ENCODE results near the gene GRM8. TPM values are rescaled to one million over a fixed set of nuclear protein-coding genes. Genes with fewer than 3 reads are reported as not detected.

The GRM8 gene
- total RNA-seq, 1 experiment from 2014 or later, result not detected

DNA sequence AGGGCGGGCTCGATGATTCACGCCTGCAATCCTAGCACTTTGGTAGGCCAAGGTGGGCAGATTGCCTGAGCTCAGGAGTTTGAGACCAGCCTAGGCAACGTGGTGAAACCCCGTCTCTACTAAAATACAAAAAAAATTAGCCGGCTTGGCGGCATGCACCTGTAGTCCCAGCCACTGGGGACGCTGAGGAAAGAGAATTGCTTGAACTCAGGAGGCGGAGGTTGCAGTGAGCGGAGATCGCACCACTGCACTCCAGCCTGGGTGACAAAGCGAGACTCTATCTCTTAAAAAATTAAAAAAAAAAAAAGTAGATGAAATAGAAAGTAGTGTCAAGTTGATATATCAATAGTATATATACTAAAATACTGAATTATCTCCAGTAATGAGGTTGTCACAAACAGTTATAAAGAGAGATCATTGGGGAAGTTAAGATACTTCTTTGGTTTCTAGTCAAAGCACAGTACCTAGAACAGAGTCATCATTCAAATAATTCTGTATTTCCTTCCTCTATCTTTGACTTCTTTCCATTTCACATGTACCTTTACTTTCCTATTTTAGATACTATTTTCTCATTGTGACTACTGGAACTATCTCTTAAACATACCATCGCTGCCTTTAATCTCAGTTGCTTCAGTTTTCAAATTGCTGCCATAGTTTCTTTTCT lies 491.7 kb downstream of the GRM8 start:
- in situ Hi-C loops (cut with HindIII; ENCODE audit: low pct_unique_long_range_greater_than_20kb, low sequenced_read_pairs), result no loop called here
- no peak for DNase-seq (ENCODE audit: low read depth, low spot score)

DNA sequence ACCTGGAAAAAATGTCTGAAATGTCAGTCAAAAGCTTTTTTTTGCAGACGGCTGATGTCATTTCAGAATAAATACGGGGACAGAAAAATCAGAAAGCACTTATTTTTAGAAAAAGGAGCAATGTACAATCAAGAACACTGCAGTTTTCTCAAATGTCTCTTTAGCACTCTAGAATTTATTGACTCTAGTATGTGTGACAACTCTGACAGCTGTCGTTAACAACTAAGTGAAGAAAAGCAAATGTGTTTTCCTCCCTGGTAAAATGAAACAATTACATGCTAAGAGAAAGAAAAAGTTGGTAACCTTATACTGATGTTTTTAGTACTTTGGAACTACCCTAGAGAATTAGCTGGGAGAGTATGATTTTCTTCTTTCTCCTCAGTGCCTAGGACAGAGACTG lies 497.4 kb downstream of the GRM8 start:
- in situ Hi-C loops (cut with HindIII; ENCODE audit: low pct_unique_long_range_greater_than_20kb, low sequenced_read_pairs), result no loop called here
- DNase-seq (ENCODE audit: low read depth, low spot score), result no peak

DNA sequence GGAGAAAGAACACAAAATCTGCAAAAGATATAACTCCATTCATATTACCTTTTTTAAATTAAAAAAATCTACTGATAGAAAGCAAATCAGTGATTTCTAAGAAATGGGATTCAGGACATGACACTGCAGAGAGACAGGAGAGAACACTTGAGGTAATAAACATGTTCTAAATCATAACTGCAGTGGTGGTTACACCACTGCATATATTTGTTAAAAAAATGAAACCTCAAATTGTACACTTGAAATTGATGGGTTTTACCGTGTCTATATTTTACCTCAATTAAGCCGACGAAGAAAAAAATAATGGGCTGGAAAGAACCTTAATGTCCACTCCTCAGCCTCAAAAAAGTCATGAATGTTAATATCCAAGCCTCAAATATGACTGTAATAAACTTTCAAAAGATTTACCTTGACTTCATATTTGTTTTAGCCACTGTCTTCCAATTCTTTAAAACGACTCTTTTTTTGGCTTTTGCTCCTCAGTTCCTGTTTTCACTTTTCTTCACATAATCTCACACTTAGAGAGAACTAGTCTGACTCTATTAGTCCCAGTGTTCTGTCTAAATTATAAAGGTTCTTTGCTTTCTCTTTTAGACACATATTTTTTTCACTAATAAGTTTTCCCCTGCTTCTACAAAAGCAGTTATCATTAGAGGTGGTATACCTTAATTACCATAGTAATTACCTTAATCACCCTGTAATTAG lies 502.4 kb downstream of the GRM8 start:
- no peak for DNase-seq (ENCODE audit: low read depth, low spot score)
- in situ Hi-C loops (cut with HindIII; ENCODE audit: low pct_unique_long_range_greater_than_20kb, low sequenced_read_pairs), result no loop called here

DNA sequence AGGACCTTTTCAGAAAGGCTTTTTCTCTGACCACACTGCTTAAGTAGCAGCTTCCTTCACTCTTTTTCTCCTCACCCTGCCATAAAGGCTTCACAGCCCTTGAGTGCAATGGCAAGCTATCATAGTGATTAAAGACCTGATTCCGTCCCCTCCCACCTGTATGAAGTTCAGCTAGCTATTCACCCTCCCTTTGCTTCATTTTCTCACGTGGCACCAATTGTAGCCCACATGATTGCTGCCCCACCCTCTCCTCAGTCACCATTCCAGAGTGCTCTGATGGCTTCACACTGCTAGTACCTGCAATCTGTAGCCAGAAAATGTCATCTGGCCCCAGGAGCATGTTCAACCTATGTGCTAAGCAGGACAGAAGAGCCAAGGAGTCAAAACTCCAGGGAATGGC lies 523.8 kb downstream of the GRM8 start:
- no peak for DNase-seq (ENCODE audit: low read depth, low spot score)
- in situ Hi-C loops (cut with HindIII; ENCODE audit: low pct_unique_long_range_greater_than_20kb, low sequenced_read_pairs), result no loop called here

DNA sequence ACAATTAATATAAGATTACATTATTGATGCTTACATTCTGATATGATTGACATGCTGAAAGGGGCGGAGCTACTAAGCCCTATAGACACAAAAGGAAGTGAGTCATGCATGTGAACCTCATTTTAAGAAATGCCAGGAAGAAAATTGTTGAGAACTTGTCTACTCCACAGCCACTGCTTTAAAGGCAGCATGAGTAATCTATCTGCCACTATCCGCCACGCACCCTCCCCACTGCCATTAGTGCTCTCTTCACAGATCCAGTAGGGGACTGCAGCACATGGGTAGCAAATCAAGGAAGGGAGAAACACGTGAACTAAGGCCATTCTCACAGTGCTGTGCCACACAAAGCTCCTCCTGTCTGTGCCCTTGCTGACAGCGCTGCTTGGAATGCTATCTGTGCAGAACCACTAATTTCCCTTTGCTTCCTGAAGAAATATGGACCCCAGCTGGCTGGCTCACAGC lies 524.8 kb downstream of the GRM8 start:
- DNase-seq (ENCODE audit: low read depth, low spot score), result peak; percentile 69
- in situ Hi-C loops (cut with HindIII; ENCODE audit: low pct_unique_long_range_greater_than_20kb, low sequenced_read_pairs), result no loop called here

DNA sequence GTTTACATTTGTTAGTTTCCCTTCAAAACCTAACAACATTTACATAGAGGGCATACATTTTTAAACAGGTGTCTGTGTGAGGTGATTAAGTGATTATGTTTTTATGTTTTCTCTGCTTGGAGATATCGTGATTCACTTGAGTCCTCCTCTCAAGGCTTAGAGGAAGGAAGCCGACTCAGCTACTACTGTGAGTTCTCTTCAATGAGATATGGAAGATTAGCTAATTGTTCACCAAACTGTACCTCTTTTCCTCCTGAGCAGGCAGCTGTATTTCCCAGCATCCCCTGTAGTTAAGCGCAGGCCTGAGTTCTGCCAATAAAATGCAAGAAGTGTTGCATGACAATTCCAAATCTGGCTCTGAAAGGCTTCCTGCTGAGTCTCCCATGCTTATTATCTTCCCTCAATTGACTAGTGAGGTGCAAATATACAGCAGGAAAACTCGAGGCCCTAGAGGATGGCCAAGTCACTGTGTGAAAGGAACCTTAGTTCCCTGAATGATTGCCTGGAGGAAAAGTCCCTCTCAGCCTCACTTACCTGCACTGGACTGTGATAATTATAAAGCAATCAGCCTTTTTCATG lies 528.7 kb downstream of the GRM8 start:
- no peak for DNase-seq (ENCODE audit: low read depth, low spot score)
- in situ Hi-C loops (cut with HindIII; ENCODE audit: low pct_unique_long_range_greater_than_20kb, low sequenced_read_pairs), result no loop called here

DNA sequence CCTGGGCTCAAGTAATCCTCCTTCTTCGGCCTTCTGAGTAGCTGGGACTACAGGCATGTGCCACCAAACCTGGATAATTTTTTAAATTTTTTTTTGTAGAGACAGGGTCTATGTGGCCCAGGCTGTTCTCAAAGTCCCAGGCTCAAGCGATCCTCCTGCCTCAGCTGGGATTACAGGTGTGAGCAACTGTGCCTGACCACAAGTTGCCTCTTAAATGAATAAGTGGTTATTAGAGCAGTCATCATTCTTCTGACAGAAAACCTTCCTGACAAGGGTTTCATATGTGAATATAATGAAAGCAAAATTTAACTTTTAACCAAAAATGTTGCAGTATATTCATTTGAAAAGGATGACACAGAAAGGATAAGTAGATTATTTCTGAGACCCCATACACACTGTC lies 532.5 kb downstream of the GRM8 start:
- in situ Hi-C loops (cut with HindIII; ENCODE audit: low pct_unique_long_range_greater_than_20kb, low sequenced_read_pairs), result no loop called here

DNA sequence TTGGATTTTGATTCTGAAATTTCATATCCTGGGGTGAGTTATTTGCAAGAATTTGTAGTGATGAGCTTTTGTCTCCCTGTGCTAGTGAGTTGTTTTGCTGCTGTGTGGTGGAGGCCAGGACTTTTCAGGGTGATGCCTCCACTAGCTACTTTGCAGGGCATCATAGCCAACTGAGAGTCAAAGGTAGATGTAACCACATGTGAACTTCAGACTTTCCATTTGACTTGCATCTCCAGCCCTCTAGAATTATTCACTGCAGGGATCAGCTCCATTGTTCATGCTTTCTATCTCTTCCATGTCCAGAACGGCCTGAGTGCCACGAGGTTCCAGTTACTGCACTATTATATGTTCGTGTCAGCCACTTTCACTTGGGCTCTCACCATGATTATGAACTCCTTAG lies 534.3 kb downstream of the GRM8 start:
- in situ Hi-C loops (cut with HindIII; ENCODE audit: low pct_unique_long_range_greater_than_20kb, low sequenced_read_pairs), result no loop called here
- no peak for DNase-seq (ENCODE audit: low read depth, low spot score)

More for the DNA sequence above, 532.5 kb downstream of the GRM8 start:
- no peak for DNase-seq (ENCODE audit: low read depth, low spot score)

DNA sequence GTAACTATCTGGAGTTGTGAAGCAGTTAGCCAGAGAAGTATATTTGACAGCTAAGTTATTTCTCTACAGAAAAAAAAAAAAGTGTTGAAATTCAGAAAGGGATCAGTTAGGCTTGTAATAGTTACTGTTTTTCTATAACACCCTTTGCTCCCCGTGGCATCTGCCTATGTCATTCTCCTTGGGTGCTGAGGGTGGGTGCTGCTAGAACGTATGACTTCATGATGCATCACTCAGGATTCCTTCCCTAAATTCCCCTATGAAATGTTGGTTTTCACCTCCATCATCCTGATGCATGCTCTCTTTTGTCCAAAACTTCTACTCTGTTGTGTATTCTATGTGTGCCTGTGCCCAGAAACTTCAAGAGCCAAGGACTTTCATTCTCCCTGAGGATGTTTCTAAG lies 536.4 kb downstream of the GRM8 start:
- in situ Hi-C loops (cut with HindIII; ENCODE audit: low pct_unique_long_range_greater_than_20kb, low sequenced_read_pairs), result no loop called here

DNA sequence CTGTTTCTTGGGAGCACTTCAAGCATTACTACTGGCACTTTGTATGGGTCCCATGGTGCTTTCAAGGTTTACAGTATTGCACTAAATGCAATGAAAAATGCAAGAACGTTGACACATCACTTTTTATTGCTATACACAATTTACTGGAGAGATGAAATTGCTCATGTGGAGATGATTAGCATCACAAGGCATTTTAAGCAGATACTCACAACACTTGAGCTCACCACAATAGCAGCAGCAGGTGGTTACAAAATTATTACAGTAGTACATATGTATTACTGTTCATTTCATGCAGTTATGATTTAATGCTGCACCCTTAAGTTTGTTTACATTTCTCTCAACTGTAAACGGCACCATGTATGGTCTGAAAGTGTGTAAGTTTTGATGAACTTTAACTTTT lies 537.7 kb downstream of the GRM8 start:
- no peak for DNase-seq (ENCODE audit: low read depth, low spot score)
- in situ Hi-C loops (cut with HindIII; ENCODE audit: low pct_unique_long_range_greater_than_20kb, low sequenced_read_pairs), result no loop called here

More for the DNA sequence above, 536.4 kb downstream of the GRM8 start:
- DNase-seq (ENCODE audit: low read depth, low spot score), result no peak

DNA sequence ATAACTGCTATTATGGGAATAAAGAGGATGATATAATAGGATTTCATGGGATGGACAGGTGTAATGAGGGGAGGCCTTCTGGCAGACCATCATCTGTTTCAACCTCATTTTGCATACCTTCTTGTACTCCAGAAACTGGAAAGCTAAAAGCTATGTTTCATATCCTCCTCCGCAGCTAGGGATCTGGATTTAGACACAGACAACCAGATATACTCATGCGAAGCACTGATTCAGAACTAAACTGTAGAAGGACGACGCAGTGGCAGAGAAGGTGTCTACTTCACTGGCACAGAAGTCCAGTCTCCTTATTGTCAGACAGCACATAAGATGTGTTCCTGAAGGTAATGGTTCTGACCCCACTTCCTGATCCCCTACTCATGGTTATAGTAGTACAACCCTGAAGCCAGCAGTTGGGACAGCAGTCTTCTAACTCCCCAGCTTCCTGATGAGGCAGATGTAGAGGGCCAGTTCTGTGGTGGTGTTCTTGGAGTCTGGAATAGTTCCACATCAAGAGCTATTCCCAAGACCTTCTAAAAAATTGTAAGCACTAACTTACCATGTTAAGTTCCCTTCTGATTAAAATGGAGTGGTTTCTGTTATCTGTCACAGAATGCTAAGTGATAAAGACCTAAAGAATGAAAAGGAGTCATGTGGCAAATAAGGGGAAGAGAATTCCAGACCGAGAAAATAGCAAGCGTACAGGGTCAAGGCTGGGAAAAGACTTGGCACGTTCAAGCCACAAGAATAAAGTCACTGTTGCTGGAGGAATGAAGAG lies 550.3 kb downstream of the GRM8 start:
- DNase-seq (ENCODE audit: low read depth, low spot score), result no peak
- in situ Hi-C loops (cut with HindIII; ENCODE audit: low pct_unique_long_range_greater_than_20kb, low sequenced_read_pairs), result no loop called here

DNA sequence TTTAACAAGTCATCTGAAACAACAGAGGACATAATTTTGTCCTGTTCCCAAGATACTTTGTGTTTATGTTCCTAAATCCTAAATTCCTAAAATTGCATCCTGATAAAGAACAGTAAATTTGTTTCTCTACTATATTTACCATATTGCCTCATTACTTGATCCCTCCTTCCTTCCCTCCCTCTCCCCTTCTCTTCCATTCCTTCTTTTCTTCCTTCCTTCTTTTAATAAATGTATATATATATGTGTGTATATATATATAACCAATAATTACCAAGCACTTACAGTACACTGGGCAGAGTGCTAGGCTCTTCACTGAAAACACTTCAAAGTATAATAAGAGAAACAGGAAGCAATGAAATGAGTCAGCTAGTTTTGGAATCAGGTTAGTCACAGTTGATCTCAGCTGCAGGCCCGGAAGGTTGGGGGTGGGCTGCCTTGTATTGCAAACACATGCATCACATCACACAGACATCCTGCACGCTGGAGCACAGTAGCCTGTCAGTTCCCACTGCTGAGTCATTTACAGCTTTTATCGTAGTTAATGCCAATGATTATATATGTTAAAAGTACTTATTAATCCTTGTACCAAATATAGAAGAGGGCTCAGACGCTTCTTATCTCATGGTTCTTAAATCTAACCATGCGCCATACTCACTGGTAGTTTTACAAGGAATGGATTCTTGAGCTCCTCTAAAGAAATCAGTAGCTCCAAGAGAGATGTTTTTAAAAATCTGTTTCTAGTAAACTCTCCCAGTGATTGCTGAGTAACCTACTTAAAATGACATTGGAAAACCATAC lies 551.7 kb downstream of the GRM8 start:
- DNase-seq (ENCODE audit: low read depth, low spot score), result peak; percentile 78
- in situ Hi-C loops (cut with HindIII; ENCODE audit: low pct_unique_long_range_greater_than_20kb, low sequenced_read_pairs), result no loop called here

DNA sequence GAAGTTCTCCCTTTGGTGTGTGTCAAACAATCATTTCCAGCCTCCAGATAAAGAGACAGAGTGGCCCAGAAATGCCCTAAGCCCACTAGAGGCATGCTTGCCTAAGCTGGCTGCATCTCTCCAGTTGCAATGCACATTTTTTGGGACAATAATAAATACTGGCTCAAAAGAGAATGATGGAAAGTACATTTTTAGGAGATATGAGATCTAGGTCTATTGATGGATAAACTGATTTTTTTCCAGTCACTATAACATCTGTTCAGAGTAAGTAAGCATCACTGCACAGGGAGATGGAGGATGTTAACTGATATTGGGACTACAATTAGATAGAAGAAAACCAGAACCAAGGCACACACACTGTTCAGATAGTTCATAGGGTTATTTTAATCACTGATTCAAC lies 553.0 kb downstream of the GRM8 start:
- in situ Hi-C loops (cut with HindIII; ENCODE audit: low pct_unique_long_range_greater_than_20kb, low sequenced_read_pairs), result no loop called here
- no peak for DNase-seq (ENCODE audit: low read depth, low spot score)

DNA sequence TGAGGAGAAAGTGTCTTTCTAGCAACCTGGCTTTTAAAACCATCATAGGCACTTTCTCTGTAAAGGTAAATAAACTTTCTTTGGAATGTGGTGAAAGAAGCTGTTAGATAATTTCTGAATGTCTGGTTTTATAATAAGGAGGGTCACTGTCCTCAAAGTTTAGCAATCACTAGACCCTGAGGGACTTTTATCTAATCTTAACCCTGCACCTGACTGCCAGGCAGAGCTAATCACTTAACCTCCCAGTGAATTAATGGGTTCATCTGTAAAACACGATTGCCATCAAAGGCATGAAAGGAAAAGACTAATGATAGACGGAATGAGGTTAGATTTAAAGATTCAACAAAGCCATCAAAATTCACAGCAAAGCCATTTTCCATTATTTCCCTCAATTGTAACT lies 553.8 kb downstream of the GRM8 start:
- in situ Hi-C loops (cut with HindIII; ENCODE audit: low pct_unique_long_range_greater_than_20kb, low sequenced_read_pairs), result no loop called here
- DNase-seq (ENCODE audit: low read depth, low spot score), result no peak

DNA sequence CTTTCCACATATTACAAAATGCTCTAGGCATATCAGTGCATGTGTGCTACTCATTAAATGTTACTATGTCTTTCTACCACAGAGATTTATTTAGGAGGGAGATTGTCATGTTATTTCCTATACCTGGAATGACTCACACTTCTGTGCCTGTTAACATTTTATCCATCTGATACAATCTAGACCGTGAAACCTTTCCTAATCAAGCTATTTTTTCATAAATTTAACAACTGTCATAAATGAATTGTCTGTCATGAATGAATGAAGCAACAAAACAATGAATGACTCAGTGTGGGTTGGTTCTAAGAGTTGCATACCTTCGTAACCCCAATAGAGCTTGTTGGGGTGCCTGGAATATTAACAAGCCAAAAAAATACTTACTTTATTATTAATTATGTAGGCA lies 554.3 kb downstream of the GRM8 start:
- no peak for DNase-seq (ENCODE audit: low read depth, low spot score)
- in situ Hi-C loops (cut with HindIII; ENCODE audit: low pct_unique_long_range_greater_than_20kb, low sequenced_read_pairs), result no loop called here

DNA sequence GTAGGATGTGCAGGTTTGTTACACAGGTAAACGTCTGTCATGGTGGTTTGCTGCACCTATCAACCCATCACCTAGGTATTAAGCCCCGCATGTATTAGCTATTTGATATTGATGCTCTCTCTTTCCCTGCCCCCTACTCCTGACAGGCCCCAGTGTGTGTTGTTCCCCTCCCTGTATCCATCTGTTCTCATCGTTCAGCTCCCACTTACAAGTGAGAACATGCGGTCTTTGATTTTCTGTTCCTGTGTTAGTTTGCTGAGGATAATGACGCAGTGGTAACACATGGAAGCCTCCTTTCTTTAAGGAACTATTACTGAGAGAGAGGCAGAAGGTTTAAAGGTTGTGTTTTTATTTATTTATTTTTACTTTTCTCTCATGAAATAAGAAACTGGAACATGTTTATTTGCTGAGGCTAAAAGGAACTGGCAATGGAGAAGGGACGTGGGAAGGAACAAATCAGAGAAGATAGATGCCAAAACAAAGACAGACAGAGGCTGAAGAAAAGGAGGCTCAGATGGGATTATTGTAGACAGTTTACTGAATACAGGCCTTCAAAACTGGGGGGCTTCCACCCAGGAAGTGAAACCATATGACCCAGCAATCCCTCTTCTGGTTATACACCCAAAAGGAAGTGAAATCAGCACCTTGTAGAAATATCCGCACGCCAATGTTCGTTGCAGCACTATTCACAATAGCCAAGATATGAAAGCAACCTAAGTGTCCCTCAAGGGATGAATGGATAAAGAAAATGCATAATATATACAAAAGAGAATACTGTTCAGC lies 556.3 kb downstream of the GRM8 start:
- in situ Hi-C loops (cut with HindIII; ENCODE audit: low pct_unique_long_range_greater_than_20kb, low sequenced_read_pairs), result no loop called here
- no peak for DNase-seq (ENCODE audit: low read depth, low spot score)
